HG03175 (cell line): Measurements from ENCODE around the gene PATZ1.
A peak's percentile ranks its signal among the peaks of the same experiment; 100 is the strongest.
"Not testable (repeated sequence)": the region's sequence is repeated elsewhere in the genome, so short reads cannot be mapped to it uniquely, and the experiment has no call there.

Source experiments
- ATAC-seq: cut with Tn5 transposase; IDR thresholded peaks from one replicate; pipeline ENCODE4 v1.9.1; 2021; ENCODE audit warnings: mild to moderate bottlenecking, moderate library complexity; ENCODE audit not compliant: unreplicated experiment

Gene PATZ1

GRCh38 chr22:31314220-31314619 lies 31.9 kb downstream of the PATZ1 start:
- ATAC-seq, result not testable (repeated sequence)

- no peak for ATAC-seq
Observed at GRCh38 chr22:31313366-31314147, 32.6 kb downstream of the PATZ1 start.

GRCh38 chr22:31308181-31308580 lies 38.0 kb downstream of the PATZ1 start:
- ATAC-seq, result no peak

- no peak for ATAC-seq
Observed at GRCh38 chr22:31305194-31305593, 41.0 kb downstream of the PATZ1 start.

- ATAC-seq, result no peak
Observed at GRCh38 chr22:31302537-31302936, 43.6 kb downstream of the PATZ1 start.

GRCh38 chr22:31302006-31302405 lies 44.1 kb downstream of the PATZ1 start:
- ATAC-seq, result no peak

GRCh38 chr22:31300896-31301295 lies 45.2 kb downstream of the PATZ1 start:
- no peak for ATAC-seq

- no peak for ATAC-seq
Observed at GRCh38 chr22:31295831-31296657, 50.1 kb downstream of the PATZ1 start.

GRCh38 chr22:31295360-31295759 lies 50.8 kb downstream of the PATZ1 start:
- ATAC-seq, result no peak

GRCh38 chr22:31292236-31292989 lies 53.7 kb downstream of the PATZ1 start, which contains the start of gene PIK3IP1:
PIK3IP1 (minus strand) TSS chr22:31292488; CDS start chr22:31292344, 144 bp downstream.
- no peak for ATAC-seq

- no peak for ATAC-seq
Observed at GRCh38 chr22:31291481-31292235, 54.5 kb downstream of the PATZ1 start.

GRCh38 chr22:31290494-31291471 lies 55.4 kb downstream of the PATZ1 start:
- peak; percentile 93 for ATAC-seq

- no peak for ATAC-seq
Observed at GRCh38 chr22:31289344-31289743, 56.8 kb downstream of the PATZ1 start.

GRCh38 chr22:31288496-31289240 lies 57.5 kb downstream of the PATZ1 start:
- no peak for ATAC-seq

GRCh38 chr22:31287818-31288495 lies 58.2 kb downstream of the PATZ1 start:
- ATAC-seq, result no peak

- no peak for ATAC-seq
Observed at GRCh38 chr22:31286360-31287255, 59.5 kb downstream of the PATZ1 start.
